Osteocyte (in vitro differentiated cells): ENCODE results near the gene ZNF556. TPM values are rescaled to one million over a fixed set of nuclear protein-coding genes. Genes with fewer than 3 reads are reported as not detected.

Experiments
- DNase-seq: peaks from one replicate; pipeline ENCODE4 v3.0.0; 2021; ENCODE audit warnings: mixed read lengths; ENCODE audit not compliant: unreplicated experiment; ENCODE audit errors: extremely low spot score
- H3K27ac Mint-ChIP-seq: one replicate; pipeline ENCODE4 v1.8.0; 2021; ENCODE audit warnings: mild to moderate bottlenecking, mixed read lengths; ENCODE audit not compliant: unreplicated experiment
- H3K27me3 Mint-ChIP-seq: one replicate; pipeline ENCODE4 v1.8.0; 2021; ENCODE audit warnings: mixed read lengths; ENCODE audit not compliant: unreplicated experiment
- H3K36me3 Mint-ChIP-seq: one replicate; pipeline ENCODE4 v1.8.0; 2021; ENCODE audit warnings: mixed read lengths; ENCODE audit not compliant: unreplicated experiment
- H3K4me1 Mint-ChIP-seq: one replicate; pipeline ENCODE4 v1.8.0; 2021; ENCODE audit warnings: mixed read lengths; ENCODE audit not compliant: unreplicated experiment
- H3K4me3 Mint-ChIP-seq: one replicate; pipeline ENCODE4 v1.8.0; 2021; ENCODE audit warnings: mild to moderate bottlenecking, moderate library complexity, mixed read lengths; ENCODE audit not compliant: unreplicated experiment
- H3K9me3 Mint-ChIP-seq: one replicate; pipeline ENCODE4 v1.8.0; 2021; ENCODE audit warnings: mixed read lengths; ENCODE audit not compliant: unreplicated experiment
- CTCF ChIP-seq: fragments of 200-600 bp; sonication (generic); IDR thresholded peaks from 2 replicates; pipeline ENCODE4 v1.5.0; 2021; ENCODE audit warnings: antibody characterized with exemption, mild to moderate bottlenecking, moderate library complexity
- total RNA-seq: library from RNA; stranded (reverse); gene quantifications from 2 replicates; pipeline ENCODE4 v1.2.1, GENCODE V29; 2021

The ZNF556 gene
- total RNA-seq, 1 donor from 2014 or later: not detected

GRCh38 chr19:2906631-2907195 lies 39.6 kb downstream of the ZNF556 start:
- no peak for DNase-seq
- Mint-ChIP-seq H3K27me3 (no peaks in the 10 kb centered on the region), H3K4me1 (peaks cover 16% of the 10 kb centered on the region), H3K4me3 (no peak overlapping the region), H3K36me3 (peaks cover 7% of the 10 kb centered on the region), H3K27ac (no peak overlapping the region), H3K9me3 (peaks cover 1% of the 10 kb centered on the region)
- no peak for TF ChIP-seq CTCF

- TF ChIP-seq CTCF: no peak
- peaks cover 33% of the 10 kb centered on the region for H3K36me3 Mint-ChIP-seq
- H3K27me3 Mint-ChIP-seq: no peaks in the 10 kb centered on the region
- DNase-seq: no peak
- no peak overlapping the region for H3K27ac Mint-ChIP-seq
- peaks cover 18% of the 10 kb centered on the region for H3K9me3 Mint-ChIP-seq
- peaks cover 7% of the 10 kb centered on the region for H3K4me1 Mint-ChIP-seq
- H3K4me3 Mint-ChIP-seq: no peak overlapping the region
Measured at GRCh38 chr19:2912306-2912705, 45.2 kb downstream of the ZNF556 start.

- no peaks in the 10 kb centered on the region for H3K4me1 Mint-ChIP-seq
- no peak overlapping the region for H3K27ac Mint-ChIP-seq
- H3K36me3 Mint-ChIP-seq: peaks cover 46% of the 10 kb centered on the region
- no peak for DNase-seq
- no peak for TF ChIP-seq CTCF
- no peak overlapping the region for H3K4me3 Mint-ChIP-seq
- peaks cover 18% of the 10 kb centered on the region for H3K9me3 Mint-ChIP-seq
- no peaks in the 10 kb centered on the region for H3K27me3 Mint-ChIP-seq
Measured at GRCh38 chr19:2917275-2918184, 50.4 kb downstream of the ZNF556 start.

GRCh38 chr19:2922987-2923386 lies 55.9 kb downstream of the ZNF556 start:
- peaks cover 3% of the 10 kb centered on the region for H3K9me3 Mint-ChIP-seq
- no peak overlapping the region for H3K27ac Mint-ChIP-seq
- no peak overlapping the region for H3K4me3 Mint-ChIP-seq
- no peak for DNase-seq
- H3K27me3 Mint-ChIP-seq: no peaks in the 10 kb centered on the region
- TF ChIP-seq CTCF: no peak
- peaks cover 14% of the 10 kb centered on the region for H3K36me3 Mint-ChIP-seq
- no peaks in the 10 kb centered on the region for H3K4me1 Mint-ChIP-seq

GRCh38 chr19:2923510-2923909 lies 56.4 kb downstream of the ZNF556 start:
- TF ChIP-seq CTCF: no peak
- no peaks in the 10 kb centered on the region for H3K4me1 Mint-ChIP-seq
- no peak for DNase-seq
- H3K4me3 Mint-ChIP-seq: no peak overlapping the region
- no peaks in the 10 kb centered on the region for H3K27me3 Mint-ChIP-seq
- no peaks in the 10 kb centered on the region for H3K9me3 Mint-ChIP-seq
- H3K36me3 Mint-ChIP-seq: peaks cover 10% of the 10 kb centered on the region
- H3K27ac Mint-ChIP-seq: no peak overlapping the region
